NCI-H1436 (cell line): Measurements from ENCODE around the gene FAM32A.

Source experiments
- DNase-seq: peaks from one replicate; lab custom pipeline; 2025; lab: John Stamatoyannopoulos, UW

The FAM32A gene

DNA sequence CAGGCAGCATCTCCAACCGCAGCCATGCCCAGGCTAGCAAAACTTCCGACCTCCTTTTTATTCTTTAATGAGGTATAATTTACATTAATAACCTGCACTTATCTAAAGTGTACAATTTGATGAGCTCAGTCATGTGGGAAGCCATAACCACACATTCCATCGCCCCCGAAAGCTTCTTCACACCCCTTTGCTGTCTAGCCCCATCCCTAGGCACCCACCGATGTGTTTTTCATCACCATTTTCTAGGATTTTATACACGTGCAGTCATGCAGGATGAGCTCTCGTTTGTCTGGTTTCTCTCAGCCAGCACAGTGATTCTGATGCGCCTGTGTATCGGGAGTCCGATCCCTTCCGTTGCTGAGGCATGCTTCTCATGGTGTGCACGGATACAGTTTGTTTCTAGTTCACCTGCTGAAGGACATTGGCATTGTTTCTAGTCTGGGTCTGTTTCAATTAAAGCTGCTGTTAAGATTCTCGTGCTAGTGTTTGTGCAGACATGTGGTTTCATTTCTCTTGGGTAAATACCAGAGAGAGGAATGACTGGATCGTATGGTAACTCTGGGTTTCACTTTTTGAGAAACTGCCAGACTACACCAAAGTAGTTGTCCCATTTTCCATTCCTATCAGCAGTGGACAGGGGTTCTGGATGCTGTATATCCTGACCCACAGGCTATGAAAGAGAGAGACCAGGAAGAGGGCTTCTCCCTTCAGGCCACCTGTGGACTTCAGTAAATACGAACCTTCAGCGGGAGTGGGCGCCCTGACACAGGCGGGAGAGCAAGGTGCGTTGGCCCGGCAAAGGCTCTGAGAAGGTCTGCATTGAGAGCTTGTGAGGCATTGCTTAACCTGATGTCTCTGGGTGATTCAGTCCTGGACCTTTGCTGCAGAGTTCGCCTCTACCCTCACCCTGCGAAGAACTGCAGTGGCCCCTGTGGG lies 17.4 kb downstream of the FAM32A start:
- no peak for DNase-seq

DNA sequence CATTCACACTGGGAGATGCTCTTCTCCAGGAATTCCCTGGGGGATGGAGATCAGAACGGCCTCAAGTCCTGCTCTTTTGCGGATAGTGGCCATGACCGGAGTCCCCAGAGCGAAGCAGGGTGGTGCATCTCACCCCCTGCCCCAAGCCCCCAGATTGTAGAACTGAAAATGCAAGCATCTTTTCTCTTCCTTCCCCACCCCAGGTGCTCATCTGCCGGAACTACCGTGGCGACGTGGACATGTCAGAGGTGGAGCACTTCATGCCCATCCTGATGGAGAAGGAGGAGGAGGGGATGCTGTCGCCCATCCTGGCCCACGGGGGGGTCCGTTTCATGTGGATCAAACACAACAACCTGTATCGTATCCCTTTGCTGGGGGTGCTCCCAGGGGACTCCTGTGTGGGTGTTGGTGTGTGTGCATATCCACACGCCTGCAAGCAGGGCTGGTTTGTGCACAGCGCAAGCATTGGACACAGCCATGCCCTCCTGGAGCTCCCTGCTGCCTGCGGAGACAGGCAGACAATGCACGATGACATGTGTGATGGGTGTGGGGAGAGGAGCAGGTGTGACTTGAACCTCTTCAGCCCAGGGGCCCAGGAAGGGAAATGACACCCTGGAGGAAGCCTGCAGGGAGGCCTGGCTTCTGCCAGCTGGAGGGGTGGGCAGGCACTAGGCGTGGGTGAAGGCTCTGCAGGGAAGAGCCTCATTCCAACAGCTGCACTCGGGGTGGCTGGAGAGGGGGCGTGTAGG lies 18.2 kb downstream of the FAM32A start:
- DNase-seq = no peak

DNA sequence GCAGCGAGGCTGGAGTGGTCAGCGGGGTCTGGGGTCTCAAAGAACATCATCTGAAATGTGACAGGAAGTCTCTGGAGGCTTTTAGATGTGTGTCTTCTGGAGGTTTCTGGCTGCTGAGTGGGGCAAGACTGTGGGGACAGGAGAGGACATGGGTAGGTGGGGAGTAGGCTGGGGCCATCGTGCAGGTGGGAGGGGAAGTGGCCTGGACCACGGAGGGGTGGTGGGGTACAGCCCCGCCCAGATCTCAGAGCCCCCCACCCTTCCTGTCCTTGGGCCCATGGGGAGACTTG lies 18.7 kb downstream of the FAM32A start:
- no peak for DNase-seq

DNA sequence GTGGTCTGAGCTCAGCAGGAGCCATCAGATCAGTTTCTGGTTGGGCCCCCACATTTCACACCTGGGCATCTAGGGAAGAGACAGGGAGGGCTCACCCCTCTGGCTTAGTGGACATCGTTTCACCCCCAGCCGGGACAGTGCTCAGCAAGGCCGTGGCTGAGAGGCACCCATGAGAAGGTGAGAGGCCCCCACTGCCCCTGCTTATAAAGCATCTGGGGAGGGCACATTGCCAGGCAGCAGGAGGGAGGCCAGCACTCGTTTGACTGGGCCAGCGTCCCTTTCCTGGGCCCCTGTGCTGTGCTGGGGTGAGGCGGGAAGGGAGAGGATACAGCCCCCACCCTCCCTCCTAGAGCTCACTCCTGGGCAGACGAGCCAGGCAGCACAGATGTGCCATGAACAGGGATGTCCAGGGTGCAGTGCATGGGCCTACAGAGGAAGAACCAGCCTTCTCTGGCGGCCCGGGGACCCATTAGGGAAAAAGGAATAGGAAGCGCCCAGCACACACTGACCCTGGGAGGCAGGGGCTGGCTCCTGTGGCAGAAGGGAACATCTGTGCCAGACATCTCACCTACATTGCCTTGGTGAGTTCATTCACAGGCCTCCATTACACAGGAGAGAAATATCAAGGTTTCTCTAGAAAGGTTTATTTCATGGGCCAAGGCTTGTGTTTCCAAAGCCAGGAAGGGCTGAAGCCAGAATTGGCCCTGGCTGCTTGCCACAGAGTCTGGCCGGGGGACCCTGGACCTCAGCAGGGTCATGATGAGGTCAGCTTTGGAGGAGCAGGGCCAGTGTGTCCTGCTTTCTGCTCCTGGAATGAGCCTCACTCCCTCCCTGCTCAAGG lies 20.2 kb downstream of the FAM32A start:
- DNase-seq = no peak

DNA sequence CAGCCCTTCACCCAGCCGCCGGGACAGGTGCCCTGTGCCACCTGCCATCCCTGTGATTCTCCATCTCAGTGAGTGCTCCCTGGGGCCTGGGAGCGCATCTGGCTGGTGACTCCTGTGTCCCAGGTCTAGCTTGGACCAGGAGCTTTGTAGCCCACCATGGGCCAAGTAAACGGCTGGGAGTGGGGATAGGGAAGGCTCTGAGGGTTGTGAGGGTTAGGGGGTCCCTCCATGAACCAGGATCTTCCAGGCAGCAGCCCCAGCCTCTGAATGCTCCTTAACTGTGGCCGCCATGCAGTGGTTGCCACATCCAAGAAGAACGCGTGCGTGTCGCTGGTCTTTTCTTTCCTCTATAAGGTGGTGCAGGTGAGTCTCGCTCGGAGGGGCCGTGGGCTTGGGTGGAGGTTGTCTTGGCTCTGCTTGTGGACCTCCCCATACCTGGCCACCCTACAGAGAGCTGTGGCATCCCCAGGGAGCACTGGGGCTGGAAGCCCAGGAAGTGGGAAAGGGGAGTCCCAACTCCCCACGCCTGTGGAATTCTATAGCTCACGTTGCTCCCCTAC lies 20.9 kb downstream of the FAM32A start:
- no peak for DNase-seq

DNA sequence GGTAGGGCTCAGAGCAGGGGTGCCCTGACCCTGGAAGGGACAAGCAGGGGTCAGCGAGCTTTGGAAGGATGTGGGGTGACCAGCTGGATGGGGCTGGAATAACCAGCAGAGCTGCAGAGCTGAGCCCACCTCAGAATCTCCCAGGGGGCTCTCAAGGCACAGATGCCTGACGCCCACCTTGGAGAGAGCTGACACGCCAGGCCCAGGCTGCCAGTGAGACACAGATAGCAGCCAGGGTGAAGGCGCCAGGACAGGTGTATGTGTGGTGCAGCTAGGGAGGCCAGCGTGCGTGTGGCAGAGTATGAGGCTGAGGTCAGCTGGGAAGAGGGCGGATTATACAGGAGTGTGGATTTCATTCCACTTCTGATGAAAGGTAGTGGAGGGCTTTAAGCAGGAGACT lies 21.4 kb downstream of the FAM32A start:
- DNase-seq = no peak

DNA sequence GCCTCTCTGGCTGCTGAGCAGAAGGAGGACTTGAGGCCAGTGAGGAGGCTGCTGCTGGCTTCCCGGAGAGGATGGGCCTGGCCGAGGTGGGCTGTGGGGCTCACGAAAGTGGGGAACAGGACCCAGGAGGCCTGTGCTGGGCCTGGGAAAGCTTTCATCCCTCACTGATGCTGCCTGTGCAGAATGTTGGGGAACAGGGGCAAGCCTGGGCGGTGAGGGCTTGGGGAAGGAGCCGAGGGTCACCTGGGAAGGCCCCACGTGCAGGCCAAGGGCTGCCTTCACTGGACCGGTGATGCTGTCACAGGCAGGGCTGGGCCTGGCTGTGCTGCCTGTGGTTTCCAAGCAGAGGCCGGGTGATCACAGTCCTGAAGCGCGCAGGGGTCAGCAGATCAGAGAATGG lies 21.9 kb downstream of the FAM32A start:
- no peak for DNase-seq

DNA sequence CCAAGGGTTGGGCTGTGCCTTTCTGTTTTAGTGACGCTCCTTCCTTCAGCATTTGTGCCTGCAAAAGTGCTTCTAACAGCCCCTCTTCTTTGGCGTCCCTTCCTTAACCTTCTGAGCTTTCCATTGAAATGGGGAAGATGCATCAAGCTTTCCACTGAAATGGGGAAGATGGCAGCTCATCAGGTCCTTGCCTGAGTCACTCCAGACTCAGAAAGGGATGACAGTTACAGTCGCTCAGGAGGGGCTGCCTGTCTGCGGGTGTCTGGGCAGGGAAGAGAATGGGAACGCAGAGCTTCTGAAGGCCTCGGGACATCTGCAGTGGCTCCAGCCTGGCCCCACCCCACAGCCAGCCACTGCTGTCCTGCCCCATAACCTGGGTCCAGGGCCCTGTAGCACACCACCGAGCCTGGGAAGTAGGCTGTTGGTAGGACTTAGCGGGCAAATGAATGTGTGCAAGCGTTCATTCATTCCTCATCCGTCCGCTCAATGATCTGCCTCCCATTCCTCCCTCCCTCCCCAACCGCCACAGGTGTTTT lies 22.3 kb downstream of the FAM32A start:
- no peak for DNase-seq

DNA sequence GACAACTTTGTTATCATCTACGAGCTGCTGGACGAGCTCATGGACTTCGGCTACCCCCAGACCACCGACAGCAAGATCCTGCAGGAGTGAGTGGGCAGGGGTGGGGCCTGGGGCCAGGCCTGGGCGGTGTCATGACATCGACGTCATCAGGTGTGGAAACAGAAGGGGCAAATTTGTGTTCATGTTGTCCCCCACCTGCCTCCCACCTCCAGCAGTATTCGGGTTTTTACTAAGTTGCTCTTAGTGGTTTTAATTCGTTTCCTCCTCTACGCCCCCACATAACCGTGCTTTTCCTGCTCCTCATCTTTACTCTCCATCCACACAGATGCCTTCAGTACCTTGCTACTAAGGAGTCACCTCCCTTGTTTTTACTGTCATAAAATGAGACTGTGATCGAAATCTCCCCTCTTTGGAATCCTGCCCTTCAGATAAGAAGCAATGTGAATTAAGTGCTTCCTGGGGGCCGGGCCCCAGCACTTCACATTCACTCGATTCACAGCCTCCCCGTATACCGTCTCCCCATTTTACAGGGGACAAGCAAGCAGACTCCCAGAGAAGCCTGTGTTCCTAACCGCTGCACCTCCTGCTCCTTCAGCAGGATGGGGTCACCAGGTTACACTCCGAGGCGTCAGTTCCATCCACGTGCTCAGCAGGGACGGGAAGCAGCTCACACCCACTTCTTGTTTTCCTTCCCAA lies 23.0 kb downstream of the FAM32A start:
- DNase-seq = no peak

DNA sequence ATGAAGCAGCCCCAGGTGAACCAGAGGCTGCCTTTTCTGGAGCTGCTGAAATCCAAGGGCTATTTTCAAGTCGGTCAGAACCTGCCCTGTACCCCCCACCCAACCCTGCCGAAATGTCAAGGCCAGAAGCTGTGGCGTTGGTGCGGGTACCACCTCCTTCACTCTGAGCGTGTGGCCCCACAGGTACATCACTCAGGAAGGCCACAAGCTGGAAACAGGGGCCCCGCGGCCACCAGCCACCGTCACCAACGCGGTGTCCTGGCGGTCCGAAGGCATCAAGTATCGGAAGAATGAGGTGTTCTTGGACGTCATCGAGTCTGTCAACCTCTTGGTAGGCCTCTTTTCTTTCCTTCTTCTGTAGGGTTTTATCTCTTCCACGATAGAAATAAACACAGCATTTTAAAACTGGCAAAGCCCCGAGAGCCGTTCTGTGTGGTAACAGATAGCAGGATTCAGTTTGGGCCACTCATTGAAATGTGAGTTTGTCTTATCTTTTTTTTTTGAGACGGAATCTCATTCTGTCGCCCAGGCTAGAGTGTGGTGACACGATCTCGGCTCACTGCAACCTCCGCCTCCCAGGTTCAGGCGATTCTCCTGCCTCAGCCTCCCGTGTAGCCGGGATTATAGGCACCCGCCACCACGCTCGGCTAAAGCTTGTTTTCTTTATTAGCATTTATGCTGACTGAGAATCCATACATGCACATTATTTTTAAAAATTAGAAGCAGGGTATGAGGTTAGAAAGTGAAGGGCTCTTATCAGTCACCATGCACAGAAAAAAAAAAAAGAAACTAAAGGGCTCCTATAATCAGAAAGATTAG lies 23.8 kb downstream of the FAM32A start:
- no peak for DNase-seq

DNA sequence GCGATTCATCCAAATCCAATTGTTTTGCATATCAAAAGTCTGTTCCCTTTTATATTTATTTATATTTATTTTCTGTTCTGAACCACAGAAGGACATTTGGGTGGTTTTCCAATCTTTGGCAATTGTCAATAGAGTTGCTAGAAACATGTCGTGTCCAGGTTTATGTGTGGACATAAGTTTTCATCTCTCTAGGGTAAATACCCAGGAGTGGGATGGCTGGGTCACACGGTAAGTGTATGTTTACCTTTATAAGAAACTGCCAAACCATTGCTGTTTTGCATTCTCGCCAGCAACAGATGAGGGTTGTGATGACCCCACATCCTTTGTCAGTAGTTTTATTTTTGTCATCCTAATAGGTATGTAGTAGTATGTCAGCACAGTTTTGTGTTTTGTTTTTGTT lies 25.0 kb downstream of the FAM32A start:
- no peak for DNase-seq

DNA sequence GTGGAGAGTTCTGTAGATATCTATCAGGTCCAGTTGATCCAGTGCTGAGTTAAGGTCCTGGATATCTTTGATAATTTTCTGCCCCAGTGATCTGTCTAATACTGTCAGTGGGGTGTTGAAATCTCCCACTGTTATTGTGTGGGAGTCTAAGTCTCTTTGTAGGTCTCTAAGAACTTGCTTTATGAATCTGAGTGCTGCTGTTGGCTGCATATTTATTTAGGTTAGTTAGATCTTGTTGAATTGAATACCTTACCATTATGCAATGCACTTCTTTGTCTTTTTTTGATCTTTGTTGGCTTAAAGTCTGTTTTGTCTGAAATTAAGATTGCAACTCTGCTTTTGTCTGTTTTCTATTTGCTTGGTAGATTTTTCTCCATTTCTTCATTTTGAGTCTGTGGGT lies 27.9 kb downstream of the FAM32A start:
- no peak for DNase-seq

DNA sequence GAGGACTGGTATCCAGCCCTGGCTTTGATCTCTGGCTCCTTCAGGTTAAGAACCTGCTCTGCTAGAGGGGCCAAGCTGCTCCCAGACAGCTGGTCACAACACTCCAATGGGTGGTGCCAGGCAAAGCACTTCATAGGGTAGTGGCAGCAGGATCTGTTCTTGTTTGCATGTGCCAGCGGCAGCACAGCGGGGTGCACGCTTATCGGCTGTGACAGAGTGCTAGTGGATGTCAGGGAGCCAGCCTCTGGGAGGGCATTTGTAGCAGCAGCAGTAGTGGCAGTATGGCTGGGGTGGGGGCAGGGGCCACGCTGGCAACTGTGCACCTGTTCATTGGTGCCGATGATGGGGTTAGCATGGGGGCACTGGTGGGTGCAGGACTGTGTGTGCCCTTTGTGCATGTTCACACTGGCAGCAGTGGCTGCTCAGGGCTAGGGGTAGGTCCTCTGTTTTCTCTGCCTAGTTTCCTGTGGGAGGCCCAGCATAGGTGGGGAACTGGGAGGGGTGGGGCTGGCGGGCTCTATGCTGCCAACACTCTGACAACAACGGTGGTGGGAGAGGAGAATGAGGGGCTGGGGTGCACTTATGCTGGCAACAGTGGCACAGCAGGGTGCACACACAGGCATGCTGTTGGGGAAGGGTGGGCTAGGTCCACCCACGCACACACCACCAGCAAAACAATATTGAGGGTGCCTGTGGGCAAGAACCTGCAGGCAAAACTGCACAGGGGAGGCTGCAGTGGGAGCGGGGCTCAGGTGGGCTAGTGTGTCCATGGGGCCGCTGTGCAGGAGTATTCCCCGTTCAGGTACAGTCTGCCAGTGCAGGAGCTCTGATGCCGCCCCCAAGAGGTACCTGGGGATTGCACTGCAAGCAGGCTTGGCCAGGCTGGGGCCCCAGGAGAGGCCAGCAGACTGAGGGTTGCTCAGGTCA lies 31.8 kb downstream of the FAM32A start:
- DNase-seq = no peak

DNA sequence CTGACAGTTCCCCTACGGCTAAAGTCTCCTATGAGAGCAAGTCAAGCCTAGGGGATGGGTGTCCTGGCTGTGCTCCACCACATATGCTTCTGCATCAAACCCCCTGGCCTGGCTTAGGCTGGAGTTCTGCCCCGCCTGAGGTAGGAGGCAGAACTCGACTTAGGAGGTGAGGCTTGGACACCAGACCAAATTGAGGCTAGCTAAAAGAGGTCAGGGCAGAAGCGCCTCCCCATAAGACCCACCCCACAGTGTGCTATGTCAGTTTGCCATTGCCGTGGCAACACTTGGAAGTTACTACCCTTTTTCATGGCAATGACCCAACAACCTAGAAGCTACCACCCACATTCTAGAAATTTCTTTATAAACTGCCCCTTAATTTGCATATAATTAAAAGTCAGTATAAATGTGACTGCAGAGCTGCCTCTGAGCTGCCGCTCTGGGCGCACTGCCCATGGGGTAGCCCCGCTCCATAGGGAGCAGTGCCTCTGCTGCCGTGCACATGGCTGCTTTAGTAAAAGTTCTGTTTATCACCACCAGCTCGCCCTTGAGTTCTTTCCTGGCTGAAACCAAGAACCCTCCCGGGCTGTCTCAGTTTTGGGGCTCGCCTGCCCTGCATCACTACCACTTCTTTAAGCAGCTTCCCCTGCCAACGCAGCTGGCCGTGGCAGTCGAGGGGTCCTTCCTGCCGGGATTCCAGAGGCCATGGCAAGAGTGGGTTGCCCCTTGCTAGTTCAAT lies 32.7 kb downstream of the FAM32A start:
- DNase-seq = no peak

DNA sequence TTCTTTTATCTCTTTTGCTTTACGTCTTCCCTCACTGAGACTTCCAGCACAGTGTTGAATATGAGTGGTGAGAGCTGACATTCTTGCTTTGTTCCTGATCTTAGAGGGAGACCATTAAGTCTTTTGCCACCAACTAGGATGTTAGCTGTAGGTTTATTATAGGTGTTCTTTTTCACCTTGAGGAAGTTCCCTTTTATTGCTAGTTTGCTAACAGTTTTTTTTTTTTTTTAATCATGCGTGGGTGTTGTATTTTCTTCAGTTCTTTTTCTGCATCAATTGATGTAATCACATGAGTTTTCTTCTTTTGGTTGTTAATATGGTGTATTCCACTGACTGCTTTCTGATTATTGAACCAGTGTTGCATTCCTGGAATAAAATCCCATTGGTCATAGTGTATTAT lies 33.6 kb downstream of the FAM32A start:
- DNase-seq = no peak

DNA sequence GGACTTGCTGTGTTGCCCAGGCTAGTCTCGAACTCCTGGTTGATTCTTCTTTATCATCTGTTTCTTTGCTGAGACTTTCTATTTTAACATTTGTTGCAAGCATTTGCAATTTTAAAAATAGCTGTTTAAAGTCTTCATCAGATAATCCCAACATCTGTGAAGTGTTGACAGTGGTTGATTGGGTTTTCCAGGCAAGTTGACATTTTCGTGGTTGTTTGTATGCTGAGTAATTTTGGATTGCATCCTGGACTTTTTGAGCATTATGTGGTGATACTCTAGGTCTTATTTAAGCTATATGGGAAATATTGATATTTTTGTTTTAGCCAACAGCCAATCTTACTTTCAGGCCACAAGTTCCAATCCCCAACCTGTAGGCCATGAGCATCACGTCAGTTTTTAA lies 37.6 kb downstream of the FAM32A start:
- DNase-seq = no peak

DNA sequence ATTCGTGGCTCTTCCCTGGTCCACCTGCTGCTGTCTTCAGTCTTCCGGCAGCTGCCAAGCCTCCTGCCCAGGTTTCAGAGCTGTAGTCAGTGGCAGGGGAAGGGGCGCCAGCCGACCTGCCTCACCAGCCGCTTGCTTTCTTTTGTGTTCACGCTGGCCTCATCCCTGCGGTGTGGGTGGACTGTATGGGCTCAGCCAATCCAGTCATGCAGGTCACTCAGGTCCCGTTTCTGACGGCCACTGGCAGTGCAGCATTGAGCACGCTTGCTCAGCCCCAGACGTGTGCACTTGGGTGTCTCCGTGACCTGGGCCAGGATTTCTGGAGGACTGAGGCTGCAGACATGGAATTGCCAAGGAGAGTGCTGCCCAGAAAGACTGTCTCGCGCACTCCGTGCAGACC lies 38.5 kb downstream of the FAM32A start:
- no peak for DNase-seq

DNA sequence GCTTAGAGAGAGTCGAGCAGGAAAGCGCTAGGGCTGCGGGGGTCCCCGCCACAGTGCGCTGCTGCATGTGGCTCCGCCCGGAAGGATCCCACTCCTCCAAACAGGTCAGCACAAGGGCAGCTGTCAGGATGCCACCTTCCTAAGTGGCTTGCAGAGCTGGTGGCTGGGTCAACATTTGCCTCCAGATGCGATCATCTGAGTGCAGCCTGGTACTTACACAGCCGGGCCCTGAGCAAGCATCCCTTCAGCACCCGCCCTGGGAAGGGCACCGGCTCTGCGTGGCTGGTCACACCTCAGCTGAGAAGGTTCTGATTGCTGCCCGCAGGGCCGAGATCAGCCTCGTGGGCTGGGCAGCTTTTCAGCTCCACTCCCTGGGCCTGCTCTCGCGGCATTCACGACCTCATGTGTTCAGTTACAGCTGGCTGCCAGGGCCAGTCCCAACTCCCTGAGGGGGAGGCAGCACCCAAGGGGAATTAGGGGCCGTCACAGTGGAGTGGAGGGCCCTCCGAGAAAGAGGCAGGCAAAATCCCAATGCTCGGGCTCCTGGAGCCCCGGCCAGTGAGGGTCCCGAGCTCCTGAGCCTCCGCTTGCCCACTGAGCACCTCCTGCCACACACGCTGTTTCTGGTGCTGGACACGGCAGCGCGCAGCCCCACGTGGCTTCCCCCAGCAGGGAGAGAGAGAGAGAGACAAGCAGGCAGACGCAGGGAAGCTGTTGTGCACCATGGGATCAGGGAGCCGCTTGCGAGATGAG lies 39.3 kb downstream of the FAM32A start:
- no peak for DNase-seq
